PC-9 (cell line): Measurements from ENCODE around the gene DYNLT2B.

Source experiments
- CTCF ChIP-seq: fragments of 200-600 bp; sonication (generic); conservative IDR thresholded peaks from 2 replicates; pipeline ENCODE4 v1.6.1; 2017; ENCODE audit warnings: mixed run types, antibody characterized with exemption, mild to moderate bottlenecking, moderate library complexity
- EZH2 ChIP-seq: fragments of 200-600 bp; sonication (generic); IDR thresholded peaks from 2 replicates; pipeline ENCODE4 v1.8.0; 2017; ENCODE audit warnings: antibody characterized with exemption, low read depth

- no peak for TF ChIP-seq CTCF
- TF ChIP-seq EZH2, result no peak
Measured at GRCh38 chr3:196320137-196320536, 2.1 kb upstream of the DYNLT2B start.
